KMS-11 (cell line): ENCODE results near the gene PRICKLE2.

Experiments used
- H2AFZ ChIP-seq: fragments of 200-600 bp; sonication (generic); 2 replicates; pipeline ENCODE4 v1.6.1; 2016; ENCODE audit warnings: antibody characterized with exemption, mixed run types, low read depth
- H3K27ac ChIP-seq: fragments of 200-600 bp; sonication (generic); 2 replicates; pipeline ENCODE4 v1.6.1; 2016; ENCODE audit warnings: mild to moderate bottlenecking, mixed run types
- H3K27me3 ChIP-seq: fragments of 200-600 bp; sonication (generic); 2 replicates; pipeline ENCODE4 v1.6.1; 2017; ENCODE audit warnings: mild to moderate bottlenecking, low read depth, mixed run types, moderate library complexity; ENCODE audit not compliant: insufficient read depth
- H3K36me3 ChIP-seq: fragments of 200-600 bp; sonication (generic); 2 replicates; pipeline ENCODE4 v1.6.1; 2017; ENCODE audit warnings: mild to moderate bottlenecking, mixed run types; ENCODE audit not compliant: insufficient read depth
- H3K4me1 ChIP-seq: fragments of 200-600 bp; sonication (generic); 2 replicates; pipeline ENCODE4 v1.6.1; 2016; ENCODE audit warnings: mild to moderate bottlenecking, low read depth, mixed run types; ENCODE audit not compliant: poor library complexity, severe bottlenecking
- H3K4me2 ChIP-seq: fragments of 200-600 bp; sonication (generic); 2 replicates; pipeline ENCODE4 v1.7.0; 2016; ENCODE audit warnings: mild to moderate bottlenecking, mixed run types
- H3K4me3 ChIP-seq: fragments of 200-600 bp; sonication (generic); IDR thresholded peaks from 2 replicates; pipeline ENCODE4 v1.6.1; 2017; ENCODE audit warnings: low read depth, low read length, mixed read lengths; ENCODE audit not compliant: insufficient read depth
- H3K79me2 ChIP-seq: fragments of 200-600 bp; sonication (generic); 2 replicates; pipeline ENCODE4 v1.6.1; 2016; ENCODE audit warnings: low read depth, mixed run types; ENCODE audit not compliant: insufficient read depth
- H3K9ac ChIP-seq: fragments of 200-600 bp; sonication (generic); 2 replicates; pipeline ENCODE4 v1.6.1; 2016; ENCODE audit warnings: mild to moderate bottlenecking, mixed run types
- H4K20me1 ChIP-seq: fragments of 200-600 bp; sonication (generic); 2 replicates; pipeline ENCODE4 v1.6.1; 2016; ENCODE audit warnings: mild to moderate bottlenecking, mixed run types; ENCODE audit not compliant: insufficient read depth
- TF ChIP-seq, protein P1 (sequence below): fragments of 200-600 bp; sonication (generic); conservative IDR thresholded peaks from 2 replicates; pipeline ENCODE4 v1.6.1; 2017; ENCODE audit warnings: low read depth, mild to moderate bottlenecking, antibody characterized with exemption, low read length, moderate library complexity, mixed read lengths

The PRICKLE2 gene

DNA sequence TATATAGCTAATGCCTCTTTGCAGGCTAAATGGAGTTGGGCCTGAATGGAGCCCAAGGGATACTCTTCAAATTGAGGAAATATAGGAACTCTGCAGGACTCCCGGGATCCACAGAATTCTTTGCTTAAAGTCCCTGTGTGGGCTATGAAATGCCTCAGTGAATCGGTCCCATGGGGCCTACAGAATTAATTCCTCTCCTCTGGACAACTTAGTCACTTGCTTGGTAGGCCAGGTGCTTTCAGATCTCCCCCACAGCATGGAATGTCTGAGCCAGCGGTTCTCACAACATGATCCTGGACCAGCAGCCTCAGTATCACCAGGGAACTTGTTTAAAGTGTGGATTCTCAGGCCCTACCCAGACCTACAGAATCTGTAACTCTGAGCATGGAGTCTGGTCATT is 15.1 kb upstream of the PRICKLE2 start:
- H3K79me2 ChIP-seq, result no peaks in the 10 kb centered on the region
- no peak overlapping the region for H3K27ac ChIP-seq
- H3K4me3 ChIP-seq, result no peak overlapping the region
- H3K36me3 ChIP-seq, result no peaks in the 10 kb centered on the region
- H3K4me1 ChIP-seq, result no peaks in the 10 kb centered on the region
- TF ChIP-seq, protein P1, sequence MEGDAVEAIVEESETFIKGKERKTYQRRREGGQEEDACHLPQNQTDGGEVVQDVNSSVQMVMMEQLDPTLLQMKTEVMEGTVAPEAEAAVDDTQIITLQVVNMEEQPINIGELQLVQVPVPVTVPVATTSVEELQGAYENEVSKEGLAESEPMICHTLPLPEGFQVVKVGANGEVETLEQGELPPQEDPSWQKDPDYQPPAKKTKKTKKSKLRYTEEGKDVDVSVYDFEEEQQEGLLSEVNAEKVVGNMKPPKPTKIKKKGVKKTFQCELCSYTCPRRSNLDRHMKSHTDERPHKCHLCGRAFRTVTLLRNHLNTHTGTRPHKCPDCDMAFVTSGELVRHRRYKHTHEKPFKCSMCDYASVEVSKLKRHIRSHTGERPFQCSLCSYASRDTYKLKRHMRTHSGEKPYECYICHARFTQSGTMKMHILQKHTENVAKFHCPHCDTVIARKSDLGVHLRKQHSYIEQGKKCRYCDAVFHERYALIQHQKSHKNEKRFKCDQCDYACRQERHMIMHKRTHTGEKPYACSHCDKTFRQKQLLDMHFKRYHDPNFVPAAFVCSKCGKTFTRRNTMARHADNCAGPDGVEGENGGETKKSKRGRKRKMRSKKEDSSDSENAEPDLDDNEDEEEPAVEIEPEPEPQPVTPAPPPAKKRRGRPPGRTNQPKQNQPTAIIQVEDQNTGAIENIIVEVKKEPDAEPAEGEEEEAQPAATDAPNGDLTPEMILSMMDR, result no peak
- no peaks in the 10 kb centered on the region for H4K20me1 ChIP-seq
- no peak overlapping the region for H3K4me2 ChIP-seq
- no peaks in the 10 kb centered on the region for H3K27me3 ChIP-seq
- no peak overlapping the region for H2AFZ ChIP-seq
- H3K9ac ChIP-seq, result no peak overlapping the region

- Histone ChIP-seq H3K9ac (no peak overlapping the region), H3K27ac (no peak overlapping the region), H4K20me1 (no peaks in the 10 kb centered on the region), H3K27me3 (no peaks in the 10 kb centered on the region), H3K79me2 (no peaks in the 10 kb centered on the region), H3K4me3 (no peak overlapping the region), H2AFZ (no peak overlapping the region), H3K4me2 (no peak overlapping the region), H3K4me1 (no peaks in the 10 kb centered on the region), H3K36me3 (no peaks in the 10 kb centered on the region)
- TF ChIP-seq, protein P1, result no peak
Observed at GRCh38 chr3:64239841-64240240, 14.6 kb upstream of the PRICKLE2 start.

DNA sequence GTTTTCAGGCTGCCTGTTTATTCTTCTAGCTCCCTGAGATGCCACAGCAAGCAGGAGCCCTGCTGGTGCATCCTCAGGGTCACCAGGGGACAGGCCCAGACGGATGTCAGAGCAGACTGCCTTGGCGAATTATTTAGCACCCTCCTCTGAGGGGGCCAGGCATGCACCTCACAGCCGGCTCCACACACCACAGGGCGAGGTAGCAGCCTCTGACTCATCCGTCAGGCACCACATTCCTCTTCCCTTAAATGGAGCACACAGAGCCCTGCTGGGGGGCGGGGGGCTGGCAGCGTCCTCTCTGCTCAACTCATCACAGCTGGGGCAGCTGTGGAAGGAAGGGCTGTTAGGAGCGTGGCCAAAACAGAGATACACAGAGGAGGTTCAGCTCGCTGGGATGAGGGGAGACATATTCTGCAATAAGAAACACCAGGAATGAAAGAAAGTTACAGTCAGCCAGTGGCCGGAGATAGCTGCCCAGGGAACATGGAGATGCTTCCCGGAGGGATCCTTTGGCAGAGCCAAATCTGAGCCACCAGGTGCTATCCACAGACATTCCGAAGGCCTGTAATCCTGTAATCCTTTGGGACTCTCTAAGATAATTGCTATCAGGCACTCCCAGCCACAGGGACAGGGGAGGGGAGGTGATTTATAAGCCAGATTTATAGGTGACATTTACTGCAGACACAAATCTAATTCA is 13.9 kb upstream of the PRICKLE2 start:
- Histone ChIP-seq H3K4me3 (no peak overlapping the region), H3K4me1 (no peaks in the 10 kb centered on the region), H3K36me3 (no peaks in the 10 kb centered on the region), H3K27ac (no peak overlapping the region), H3K9ac (no peak overlapping the region), H3K4me2 (no peak overlapping the region), H2AFZ (no peak overlapping the region), H3K79me2 (no peaks in the 10 kb centered on the region), H4K20me1 (no peaks in the 10 kb centered on the region), H3K27me3 (no peaks in the 10 kb centered on the region)
- TF ChIP-seq, protein P1, result no peak

DNA sequence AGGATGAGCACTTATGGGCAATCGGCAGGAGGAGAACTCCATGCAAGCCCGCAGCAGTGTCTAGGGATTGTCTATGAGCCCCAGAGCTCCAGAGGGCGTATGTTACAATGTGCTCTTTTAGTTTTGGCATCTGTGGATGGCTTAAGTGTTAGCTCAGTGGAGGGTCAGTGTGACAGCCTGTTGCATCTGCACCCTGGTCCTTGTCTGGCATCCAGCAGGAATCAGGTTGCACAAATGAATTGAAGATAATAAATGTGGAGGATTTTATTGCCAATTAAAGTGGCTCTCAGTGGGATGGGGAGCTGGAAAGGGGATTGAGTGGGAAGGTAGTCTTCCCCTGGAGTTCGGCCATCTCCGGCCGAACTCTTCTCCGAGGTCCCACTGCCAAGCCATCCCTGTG is 11.8 kb upstream of the PRICKLE2 start:
- H4K20me1 ChIP-seq, result no peaks in the 10 kb centered on the region
- H3K4me3 ChIP-seq, result no peak overlapping the region
- no peak overlapping the region for H2AFZ ChIP-seq
- H3K36me3 ChIP-seq, result no peaks in the 10 kb centered on the region
- no peaks in the 10 kb centered on the region for H3K4me1 ChIP-seq
- H3K27ac ChIP-seq, result no peak overlapping the region
- no peak overlapping the region for H3K4me2 ChIP-seq
- H3K9ac ChIP-seq, result no peak overlapping the region
- no peaks in the 10 kb centered on the region for H3K27me3 ChIP-seq
- H3K79me2 ChIP-seq, result no peaks in the 10 kb centered on the region
- TF ChIP-seq, protein P1, result no peak
